ENCODE results near the gene LRMDA.

Gene LRMDA

DNA sequence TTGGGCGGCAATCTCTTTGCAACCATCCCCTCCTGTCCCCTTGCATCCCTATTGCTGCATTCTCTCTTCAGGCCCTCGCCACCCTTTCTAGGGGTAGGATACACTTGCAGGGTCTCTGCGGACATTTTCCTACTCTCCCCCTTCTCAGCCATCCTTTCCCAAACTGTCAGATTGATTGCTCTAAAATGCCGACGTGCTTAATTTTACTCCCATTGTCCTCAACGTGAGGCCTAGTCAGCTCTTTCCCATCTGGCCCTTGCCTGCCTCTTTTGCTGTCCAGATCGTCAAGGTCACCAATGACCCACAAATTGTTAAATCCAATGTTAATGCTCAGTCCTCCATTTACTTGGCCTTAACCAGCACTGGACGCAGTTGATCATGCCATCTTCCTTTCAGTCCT, 12.7 kb upstream of the LRMDA start:
- no peak for DNase-seq (ENCODE audit: low read depth in 3 of 3)

DNA sequence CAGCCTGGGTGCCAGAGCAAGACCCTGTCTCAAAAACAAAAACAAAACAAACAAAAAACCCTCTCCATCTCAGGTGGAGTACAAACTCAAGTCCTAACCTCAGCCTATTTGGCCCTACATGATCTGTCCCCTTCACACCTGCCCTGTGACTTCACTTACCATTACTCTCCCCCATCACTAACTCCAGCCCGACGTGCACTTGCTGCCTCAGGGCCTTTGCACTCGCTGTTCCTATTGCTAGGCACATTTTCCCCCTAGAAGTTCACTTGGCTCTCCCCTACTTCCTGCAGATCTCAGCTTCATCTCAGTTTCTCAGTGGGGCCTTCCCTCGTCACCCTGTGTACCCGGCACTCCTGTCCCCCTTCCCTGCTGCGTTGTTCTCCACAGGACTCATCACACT, 8.5 kb upstream of the LRMDA start:
- DNase-seq (ENCODE audit: low read depth in 3 of 3): no peak

DNA sequence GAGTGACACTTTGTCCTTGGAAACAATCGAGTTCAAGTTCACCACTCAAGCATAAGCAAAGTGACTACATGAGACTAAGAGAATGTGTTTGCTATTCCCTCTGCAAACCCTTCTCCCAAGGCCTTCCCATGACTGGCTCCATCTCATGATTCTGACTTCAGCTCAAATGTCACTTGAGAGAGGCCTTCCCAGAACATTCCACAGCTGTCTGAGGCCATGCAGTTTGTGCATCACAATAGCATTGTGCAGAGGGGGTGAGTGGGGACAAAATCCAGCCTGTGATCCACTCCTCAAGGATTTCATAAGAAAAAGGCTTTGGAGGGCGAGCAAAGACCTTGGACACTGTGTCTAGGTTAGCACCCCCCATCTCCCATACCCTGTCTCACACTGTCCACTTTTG, 6.9 kb upstream of the LRMDA start:
- DNase-seq (ENCODE audit: low read depth in 3 of 3): no peak

DNA sequence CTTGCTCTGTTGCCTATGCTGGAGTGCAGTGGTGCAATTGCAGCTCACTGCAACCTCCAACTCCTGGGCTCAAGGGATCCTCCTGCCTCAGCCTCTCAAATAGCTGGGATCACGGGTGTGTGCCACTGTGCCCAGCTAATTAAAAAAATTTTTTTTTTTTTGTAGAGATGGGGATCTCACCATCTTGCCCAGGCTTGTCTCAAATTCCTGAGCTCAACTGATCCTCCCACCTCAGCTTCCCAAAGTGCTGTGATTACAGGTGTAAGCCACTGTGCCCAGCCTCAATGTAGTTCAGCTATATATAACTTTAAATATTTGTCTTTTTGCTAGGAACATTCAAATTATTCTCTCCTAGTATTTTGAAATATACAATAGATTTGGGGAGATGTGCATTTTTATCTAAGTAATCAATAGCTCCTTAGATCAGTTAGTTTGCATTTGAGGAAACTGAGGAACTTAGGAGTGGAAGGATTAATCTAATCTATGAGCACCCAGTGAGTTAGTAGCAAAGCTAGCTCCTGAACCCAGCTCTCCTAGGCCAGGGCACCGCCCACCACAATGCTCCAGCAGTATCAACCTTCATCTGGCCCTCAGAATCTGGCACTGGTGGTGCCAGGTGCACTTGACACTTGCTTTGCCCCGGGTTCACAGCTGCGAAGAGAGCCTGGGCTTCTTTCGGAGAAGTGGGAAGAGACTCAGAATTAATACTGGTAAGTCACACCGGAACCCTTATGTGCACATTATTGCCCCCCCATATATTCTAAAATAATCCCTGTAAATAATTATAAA, 5.9 kb upstream of the LRMDA start:
- no peak for DNase-seq (ENCODE audit: low read depth in 3 of 3)

DNA sequence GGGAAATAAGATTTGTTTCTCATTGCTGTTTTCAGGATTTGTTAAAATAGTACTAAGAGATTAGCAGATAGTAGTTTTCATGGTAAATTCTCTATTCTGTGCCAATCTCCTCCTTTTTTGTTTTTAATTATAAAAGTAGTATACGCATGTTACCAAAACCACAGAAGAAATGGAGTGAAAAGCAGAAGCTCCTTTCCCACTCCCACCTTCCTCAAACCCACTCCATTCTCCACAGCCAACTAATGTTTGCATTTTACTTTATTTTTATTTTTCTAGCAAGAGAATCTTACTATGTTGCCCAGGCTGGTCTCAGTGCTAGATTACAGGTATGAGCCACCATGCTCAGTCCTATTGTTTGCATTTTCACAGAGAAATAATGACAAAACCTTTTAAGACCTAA, 4.5 kb upstream of the LRMDA start:
- DNase-seq (ENCODE audit: low read depth in 3 of 3): no peak

DNA sequence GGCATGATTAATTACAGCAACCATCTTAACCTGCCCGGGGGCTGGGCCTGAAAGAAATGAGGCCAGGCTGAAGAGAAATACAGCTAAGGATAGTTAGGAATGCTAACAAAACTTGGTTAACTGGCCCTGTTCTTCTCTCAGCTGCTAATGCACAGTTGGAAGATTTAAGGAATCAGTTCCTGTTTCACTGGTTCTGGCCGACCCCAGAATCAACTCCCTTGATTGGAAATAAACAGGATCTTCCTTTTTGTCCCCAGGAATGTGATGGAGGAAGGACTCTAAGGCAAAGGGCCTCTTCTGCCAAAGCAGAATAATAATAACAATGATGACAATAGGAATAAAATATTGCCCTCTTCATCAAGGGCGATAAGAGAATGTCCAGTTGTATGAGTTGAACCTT, 3.5 kb upstream of the LRMDA start:
- DNase-seq (ENCODE audit: low read depth in 3 of 3): no peak

DNA sequence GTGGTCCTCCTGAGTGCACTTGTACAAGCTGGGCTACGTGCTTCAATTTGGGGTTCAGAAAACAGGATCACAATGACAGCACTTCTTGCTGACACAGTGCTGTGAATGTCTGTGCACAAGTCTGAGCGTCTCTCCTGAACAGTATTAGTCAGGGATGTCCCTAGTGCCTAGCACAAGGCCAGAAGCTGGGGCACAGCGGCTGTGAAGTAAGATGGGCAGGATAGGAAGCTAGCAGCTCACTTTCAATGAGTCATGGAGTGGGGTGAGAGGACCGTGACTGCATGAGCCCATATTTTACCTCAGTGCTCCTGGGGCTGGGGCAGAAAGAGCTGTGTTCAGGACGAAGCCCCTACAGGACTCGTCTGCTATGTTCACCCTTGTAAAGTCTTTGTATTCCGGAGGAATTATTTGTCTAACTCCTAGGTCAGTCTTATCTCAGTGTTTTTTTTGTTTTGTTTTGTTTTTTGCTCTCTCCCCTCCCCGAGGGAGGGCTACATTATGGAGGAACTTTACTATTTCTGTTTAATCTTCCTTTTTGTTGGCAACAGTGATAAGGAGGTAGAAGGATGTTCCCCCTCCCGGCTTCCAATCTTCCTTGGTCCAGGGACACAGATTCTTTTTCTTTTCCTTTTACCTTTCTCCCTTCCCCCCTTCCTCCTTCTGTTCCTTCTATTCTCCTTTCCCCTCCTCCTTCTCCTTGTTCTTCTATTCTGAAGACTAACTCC, 2.8 kb upstream of the LRMDA start:
- DNase-seq (ENCODE audit: low read depth in 3 of 3): no peak

DNA sequence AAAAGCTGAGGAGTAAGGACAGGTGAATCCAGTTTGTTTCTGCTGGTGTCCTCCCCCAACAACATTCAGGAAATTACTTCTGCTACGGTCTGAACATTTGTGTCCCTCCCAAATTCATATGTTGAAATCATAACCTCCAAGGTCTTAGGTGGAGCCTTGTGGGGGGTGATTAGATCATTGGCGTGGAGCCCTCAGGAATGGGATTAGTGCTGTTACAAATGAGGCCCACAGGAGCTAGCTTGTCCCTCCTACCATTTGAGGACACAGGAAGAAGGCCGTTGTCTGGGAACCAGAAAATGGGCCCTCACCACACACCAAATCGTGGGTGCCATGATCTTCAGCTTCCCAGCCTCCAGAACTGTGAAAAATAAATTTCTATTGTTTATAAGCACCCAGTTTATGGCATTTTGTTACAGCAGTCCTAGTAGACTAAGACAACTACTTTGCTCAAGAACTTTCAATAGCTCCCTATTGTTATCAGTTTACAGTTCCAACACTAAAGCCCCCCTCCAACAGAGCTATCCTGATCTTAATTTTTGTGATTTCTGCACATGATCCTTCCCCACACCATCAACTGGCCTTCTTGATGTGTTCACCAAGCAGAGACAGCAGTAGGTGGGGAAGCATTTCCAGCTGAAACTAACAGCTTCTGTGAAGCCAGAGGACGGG, 2.1 kb upstream of the LRMDA start:
- no peak for DNase-seq (ENCODE audit: low read depth in 3 of 3)

DNA sequence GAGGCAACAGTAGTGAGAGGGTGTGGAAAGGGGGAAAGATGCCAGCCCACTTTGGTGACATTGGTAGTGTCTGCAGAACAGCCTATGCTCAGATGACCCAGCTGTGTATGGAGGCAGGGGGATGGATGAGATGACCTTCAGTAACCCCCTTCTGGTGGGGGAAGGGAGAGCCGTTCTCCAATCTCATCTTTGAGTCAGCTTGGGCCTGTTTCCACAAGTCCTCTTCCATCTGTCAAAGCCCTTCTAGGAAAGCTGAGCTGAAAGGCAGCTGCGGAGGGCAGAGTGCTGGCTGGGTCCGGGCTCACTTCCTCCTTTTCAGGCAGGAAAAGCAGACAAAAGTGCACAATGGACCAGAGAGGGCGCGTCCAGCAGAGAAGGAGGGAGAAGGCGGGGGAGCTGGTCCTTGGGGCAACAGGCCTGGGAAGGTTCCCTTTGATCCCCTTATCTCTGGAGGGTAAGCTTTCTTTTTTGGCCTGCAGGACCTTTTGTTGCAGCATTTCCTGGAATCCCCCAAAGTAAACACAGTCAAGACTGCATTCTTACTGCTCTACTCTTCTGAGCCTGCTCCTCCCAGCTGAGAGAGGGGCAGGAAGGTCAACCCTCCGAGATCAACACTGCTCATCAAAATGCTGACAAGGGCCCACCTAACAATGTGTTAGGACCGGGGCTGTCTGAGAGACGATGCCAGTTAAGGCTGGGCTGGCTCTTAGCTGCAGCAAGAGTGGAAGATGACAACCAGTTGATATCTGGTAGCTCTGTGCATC, 1.2 kb upstream of the LRMDA start:
- DNase-seq (ENCODE audit: low read depth in 3 of 3): no peak

DNA sequence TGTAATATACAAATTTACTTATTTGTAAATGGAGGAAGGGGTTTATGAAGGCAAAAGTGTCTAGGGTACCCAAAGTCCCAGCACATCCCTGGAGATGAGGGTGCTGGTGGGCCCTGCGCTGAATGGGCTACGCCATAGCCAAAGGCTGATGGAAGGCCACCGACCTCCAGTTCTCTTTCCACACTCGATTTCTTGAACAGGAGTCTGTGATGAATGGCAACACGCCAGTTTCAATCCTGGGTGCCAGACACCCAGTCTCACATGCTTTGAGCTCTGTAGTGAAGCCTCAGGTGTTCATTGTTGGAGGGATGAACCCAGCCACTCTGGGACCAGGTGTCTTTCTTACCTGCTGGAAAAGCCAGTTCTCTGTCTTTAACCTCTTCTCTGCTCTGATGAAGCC, 752 bp downstream of the LRMDA start:
- no peak for DNase-seq (ENCODE audit: low read depth in 3 of 3)

DNA sequence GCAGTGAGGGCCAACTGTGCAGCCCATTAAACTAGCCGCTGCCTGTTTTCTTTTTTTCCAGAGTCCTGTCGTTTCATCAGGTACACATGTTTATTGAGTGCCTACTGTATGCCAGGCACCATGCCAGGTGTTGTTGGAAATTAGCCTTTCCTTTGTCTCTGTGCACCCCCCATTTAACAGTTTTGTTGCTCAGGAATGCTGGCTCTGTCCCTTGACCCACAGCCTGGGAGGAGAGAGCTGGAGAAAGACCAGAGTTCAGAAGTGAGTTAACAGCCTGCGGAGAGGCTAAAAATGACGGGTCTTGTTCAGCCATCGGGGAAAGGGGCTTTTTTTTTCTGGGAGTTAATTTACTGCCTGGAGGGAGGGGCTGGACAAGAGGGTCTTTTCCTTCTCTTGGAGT, 1.3 kb downstream of the LRMDA start:
- DNase-seq (ENCODE audit: low read depth in 3 of 3): no peak

DNA sequence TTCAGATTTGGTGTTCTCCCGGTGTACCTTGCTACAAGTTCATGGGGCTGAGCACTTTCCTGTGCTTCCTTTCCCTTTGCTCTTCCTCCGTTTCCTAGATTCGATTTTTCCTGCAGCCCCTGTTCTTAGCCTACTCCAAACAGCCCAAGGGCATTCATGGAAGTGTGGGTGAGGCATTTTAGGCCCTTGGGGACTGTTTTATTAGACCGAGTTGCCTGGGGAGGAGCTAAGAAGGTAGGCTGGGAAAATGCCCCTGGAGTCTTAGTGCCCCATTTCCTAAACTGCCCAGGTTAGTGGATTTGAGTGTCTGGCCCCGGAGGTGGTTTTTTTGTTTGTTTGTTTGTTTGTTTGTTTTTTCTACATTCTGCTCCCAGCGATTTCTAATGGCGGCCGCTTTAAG, 1.8 kb downstream of the LRMDA start:
- no peak for DNase-seq (ENCODE audit: low read depth in 3 of 3)

DNA sequence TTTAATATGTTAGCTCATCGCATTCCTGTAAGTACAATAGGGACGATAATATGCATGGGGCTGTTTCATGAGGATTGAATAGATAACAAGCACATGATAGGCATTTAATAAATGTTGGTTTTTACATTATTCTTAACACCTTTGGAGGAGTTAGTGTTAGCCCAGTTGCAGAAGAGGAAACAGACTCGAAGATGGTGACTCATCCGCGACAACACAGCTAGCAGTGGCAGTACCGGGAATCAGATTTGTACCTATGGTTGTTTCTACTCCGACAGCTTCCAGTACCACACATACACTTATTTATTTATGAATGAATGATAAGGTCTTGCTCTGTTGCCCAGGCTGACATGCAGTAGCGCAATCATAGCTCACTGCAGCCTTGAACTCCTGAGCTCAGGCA, 2.9 kb downstream of the LRMDA start:
- DNase-seq (ENCODE audit: low read depth in 3 of 3): no peak

DNA sequence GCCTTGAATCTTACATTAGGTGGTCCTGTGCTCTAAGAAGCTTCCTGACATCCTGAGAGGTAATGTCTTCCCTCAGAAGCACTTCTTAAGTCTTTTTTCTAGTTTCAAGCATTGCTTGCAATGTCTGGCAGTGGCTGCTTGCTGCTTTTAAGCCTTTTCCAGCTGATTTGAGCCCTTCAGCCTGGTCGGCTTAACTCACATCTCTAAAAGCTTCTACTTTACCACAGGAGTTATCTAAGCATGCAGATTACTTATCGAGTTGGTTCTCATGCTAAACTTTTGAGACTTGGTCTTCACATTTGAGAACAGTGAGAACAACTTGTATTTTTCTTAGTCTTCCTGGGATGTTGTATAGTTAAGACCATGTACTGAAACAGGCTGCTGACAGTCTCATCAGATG, 3.9 kb downstream of the LRMDA start:
- no peak for DNase-seq (ENCODE audit: low read depth in 3 of 3)

DNA sequence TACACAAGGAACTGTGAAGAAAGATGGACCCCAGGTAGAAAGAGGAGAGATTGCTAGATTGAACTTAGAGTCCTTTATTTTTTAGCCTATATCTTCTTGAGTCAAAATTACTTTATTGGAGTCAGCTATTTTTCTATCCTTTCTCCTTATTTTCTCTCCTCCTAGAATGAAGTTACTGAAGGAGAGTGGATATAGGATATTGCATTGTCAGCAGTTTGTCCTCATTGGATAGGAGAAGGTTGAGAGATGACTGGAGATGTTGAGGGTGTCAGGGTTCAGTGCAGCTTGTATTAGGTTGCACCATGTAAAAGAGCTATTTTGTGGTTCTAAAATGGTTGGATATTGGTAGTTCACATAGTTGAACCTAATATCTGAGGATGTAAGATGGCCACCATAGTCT, 5.5 kb downstream of the LRMDA start:
- no peak for DNase-seq (ENCODE audit: low read depth in 3 of 3)

DNA sequence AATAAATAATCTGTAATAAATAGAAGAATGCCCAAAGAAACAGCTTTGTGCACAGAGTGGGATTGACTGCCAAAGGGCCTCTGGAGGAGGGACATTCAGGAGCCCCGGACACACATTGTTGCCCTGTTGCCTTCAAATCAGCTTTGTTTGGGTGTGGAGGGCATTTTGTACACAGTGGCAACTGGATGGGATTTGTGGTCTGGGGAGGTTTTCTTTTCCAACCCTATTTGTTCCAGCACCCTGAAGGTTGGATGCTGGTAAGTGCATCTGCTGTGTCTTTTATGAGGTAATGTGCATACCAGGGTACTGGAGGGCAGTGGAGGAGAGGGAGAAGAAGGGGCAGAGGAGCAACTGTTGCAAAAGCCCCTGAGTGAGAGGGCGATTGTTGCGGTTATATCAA, 6.3 kb downstream of the LRMDA start:
- no peak for DNase-seq (ENCODE audit: low read depth in 3 of 3)

DNA sequence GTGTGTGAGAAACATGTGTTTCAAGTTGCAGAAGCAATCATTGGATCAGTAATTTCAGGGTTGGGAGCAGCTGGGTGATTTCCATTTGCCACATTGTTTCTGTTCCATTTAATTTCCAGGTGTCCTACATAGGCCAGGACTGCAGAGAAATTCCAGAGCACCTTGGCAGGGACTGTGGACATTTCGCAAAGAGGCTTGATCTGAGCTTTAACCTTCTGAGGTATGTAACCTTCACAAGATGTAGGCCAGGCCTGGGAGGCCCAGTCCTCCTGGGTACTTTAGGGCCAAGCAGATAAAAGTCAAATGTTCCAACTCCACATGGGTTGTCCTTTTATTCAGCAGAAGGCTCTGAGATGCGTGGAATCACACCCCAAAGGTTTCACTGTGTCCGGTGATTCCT, 6.9 kb downstream of the LRMDA start:
- no peak for DNase-seq (ENCODE audit: low read depth in 3 of 3)

DNA sequence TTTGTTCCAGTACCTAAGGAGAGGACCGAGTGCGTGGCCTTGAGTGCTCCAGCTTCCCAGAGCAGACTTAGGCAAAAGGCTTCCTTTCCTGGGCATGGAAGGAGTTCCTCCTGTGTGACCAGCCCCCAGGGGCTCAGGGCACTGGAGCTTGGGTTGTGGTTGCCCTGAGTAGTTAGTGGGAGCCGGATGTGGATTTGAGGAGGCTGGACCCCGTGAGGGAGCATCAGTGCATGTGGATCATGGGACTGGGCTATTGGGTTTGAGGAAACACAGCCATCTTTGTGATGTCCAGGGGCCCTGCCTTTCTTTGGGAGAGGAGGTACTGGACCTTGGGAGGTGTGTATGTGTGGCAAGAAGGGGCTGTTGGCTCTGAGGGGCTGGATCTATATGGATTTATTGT, 8.4 kb downstream of the LRMDA start:
- DNase-seq (ENCODE audit: low read depth in 3 of 3): no peak

DNA sequence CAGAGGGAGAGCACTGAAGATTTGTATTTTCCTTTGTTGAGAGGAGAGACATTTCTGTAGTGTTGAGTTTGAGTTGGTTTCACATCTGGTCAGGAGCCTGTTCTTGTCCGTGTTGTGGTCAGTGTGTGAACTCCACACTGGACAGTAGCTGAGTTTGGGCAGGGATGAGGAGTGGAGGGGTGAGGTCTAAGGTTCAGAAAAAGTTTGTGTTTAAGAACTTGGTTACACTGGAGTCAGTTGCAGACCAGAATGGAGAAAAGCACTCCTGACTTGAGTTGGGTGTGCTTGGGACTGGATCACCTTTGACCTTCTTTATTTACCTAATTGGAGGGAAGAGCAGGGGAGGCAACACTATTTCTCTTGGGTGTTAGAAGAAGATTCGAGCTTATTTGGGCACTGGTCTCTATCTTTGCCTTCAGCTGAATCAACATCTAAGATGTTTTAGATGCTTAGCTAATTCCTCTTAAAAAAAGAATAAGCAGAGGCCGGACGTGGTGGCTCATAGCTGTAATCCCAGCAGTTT, 8.9 kb downstream of the LRMDA start:
- no peak for DNase-seq (ENCODE audit: low read depth in 3 of 3)

DNA sequence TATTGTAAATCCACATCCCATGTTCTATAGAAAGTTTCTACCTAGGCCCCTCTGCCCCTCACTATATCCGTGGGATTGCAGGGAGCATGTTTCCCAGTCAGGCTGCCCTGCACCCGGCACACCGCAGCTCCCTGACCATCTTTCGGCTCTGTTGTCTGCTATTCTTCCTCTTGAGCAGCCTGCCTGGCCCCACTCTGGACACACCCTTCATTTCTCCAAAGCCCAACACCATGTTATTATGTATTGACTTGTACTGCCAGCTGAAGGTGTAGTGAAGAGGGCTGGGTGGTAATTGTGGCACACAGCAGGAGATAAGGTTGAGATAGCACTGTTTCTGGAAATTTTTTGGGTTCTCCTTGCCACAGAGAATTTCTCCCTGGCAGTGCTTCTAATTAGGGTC, 9.8 kb downstream of the LRMDA start:
- DNase-seq (ENCODE audit: low read depth in 3 of 3): no peak

DNA sequence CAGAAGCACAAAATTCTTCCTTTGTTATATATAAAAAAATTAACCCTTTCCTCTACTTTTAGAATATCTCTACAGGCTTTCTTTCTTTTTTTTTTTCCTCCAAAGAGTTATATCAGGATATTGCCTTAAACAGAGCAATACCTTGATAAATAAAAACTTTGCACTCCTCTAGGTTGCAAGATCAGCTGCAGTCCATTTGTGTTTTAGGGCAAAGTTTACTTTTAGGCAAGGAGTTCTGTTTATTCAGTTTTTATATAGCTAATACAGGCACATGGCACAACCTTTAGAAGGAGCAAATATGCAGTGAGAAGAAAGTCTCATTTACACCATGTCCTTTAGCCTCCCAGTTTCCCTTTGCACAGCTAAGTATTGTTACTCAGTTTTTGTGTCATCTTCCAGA, 10.3 kb downstream of the LRMDA start:
- no peak for DNase-seq (ENCODE audit: low read depth in 3 of 3)

DNA sequence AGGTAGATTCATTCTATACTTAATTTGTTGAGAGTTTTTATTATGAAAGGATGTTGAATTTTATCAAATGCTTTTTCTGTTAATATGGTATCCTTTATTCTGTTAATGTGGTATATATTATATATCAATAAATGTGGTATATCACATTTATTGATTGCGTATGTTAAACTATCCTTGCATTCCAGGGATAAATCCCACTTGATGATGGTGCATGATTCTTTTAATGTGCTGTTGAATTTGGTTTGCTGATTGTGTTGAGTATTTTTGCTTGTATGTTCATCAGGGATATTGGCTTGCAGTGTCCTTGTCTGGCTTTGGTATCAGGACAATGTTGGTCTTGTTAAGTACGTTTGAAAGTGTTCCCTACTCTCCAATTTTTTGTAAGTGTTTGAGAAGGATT, 11.9 kb downstream of the LRMDA start:
- DNase-seq (ENCODE audit: low read depth in 3 of 3): no peak
